GM18520 (cell line): ENCODE results near the gene DIP2C.
"Not testable (repeated sequence)": the region's sequence is repeated elsewhere in the genome, so short reads cannot be mapped to it uniquely, and the experiment has no call there.

ENCODE experiments used
- ATAC-seq: cut with Tn5 transposase; IDR thresholded peaks from one replicate; pipeline ENCODE4 v1.9.1; 2021; ENCODE audit not compliant: unreplicated experiment

Gene DIP2C

DNA sequence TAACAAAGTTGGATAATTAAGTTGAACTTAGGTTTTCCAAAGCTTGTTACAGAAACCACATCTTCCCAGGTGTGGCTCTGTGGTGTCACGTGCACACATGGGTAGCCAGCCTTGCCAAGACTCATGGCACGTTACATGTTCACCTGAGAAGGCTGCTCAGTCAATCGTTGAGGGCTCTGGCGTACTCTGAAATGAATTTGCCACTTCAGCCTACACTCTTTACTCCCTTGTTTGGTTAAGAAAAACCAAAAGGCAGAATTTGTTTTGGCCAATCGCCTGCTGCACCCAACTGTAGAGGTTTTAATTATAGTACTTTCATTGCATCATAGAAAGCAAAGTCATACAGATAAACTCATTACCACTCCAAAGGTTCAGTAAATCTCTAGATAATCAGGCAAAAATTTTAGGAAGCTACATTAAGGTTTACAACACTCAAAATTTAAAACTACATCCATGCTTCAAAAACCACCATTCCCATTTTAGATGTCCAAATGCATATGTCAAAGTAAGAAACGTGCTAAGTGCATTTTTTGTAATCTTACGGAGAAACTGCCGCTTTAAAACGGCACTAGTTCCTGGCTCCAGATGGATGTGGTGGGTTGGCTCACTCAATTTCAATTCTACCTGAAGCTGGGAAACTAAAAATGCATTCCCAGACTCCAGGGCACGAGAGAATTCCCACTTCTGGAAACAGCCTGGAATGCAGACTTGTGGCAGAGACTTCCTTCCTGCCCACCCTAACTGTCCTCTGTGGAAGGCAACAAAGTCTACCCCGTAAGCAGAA lies 88.4 kb downstream of the DIP2C start:
- no peak for ATAC-seq

DNA sequence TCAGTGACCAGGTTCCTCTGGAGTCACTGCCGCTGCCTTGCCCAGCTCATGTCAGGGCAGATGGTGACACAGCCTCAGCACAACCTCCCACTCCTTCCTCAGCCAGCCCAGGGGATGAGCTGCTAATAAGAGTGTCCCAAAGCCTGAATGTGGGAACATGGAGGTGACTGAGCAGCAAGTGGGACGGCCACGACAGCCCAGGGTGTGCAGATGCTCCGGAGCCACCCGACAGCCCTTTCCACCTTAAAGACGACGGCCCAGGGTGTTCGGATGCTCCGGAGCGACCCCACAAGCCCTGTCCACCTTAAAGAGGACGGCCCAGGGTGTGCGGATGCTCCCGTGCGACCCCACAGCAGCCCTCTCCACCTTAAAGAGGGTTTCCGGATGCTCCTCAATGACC lies 89.2 kb downstream of the DIP2C start:
- no peak for ATAC-seq

DNA sequence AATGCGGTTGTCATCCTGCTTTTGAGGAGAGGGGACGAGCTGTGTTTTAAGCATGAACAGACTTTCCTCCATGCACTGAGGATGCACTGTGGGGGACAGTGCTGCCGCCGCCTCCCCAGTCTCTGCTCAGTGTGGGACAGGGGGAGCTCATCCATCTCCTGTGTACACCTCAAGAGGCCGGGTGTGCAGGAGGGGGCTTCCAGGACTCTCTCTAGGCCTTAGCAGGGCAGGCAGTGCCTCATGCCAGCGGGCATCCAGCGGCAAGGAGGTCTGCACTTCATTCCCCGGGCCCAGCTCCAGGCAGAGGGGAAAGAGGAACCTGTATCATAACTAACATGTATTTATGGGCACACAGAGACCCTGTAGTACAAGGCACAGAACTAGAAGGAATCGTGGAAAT lies 89.7 kb downstream of the DIP2C start:
- ATAC-seq = no peak

DNA sequence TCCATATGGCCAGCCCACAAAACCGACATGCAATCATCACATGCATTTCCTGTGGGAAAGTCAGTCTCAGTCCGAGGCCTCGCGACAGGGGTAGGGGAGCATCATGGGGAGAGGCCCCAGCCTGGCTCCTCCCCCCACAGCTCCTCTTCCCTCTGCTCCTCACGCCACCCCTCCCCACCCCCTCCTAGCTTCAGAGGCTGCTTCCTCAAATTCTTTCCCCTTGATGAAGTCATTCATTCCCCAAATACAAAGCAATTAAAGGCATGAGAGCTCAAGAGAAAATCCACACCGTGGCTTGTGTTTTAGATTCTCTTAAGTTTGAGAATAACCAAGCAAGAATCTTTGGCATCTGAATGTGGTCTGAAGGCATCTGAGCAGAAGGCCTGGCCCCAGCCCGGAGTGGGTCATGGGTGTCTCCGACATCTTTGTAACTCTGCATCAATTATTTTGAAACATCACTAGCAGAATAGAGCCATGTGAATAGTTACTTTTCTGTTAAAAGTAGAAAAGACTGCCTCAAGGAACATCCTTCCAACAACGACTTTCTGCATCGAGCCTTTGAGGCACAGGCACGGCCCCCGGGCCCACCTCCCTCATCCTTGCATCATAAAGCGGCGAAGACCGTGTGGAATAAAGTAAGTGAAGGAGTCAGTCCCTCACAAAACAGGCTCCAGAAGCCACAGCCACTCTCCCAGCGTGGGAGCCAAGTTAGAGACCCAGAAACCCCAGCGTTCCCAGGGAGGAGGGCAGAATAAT lies 90.9 kb downstream of the DIP2C start:
- no peak for ATAC-seq

GRCh38 chr10:597976-598375 lies 91.5 kb downstream of the DIP2C start:
- ATAC-seq = no peak

GRCh38 chr10:596725-597345 lies 92.6 kb downstream of the DIP2C start:
- no peak for ATAC-seq

- not testable (repeated sequence) for ATAC-seq
These were observed 93.3 kb downstream of the DIP2C start for GRCh38 chr10:596131-596530.

DNA sequence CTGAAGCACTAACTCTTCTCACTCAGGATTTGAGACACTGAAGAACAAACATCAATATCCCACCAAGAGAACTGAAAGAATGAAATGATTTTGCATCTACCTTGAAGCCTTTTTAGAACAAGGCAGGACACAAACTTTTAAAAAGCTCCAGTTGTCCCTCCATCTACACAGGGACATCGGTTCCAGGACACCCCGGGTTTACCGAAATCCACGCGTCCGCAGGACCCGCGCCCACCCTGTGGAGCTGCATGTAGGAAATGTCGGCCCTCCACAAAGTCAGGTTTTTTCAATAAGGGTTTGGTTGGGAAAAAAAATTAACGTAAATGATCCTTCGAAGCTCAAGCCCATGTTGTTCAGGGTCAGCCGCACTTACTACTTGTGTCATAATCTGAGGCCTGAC lies 94.0 kb downstream of the DIP2C start:
- no peak for ATAC-seq

GRCh38 chr10:594584-595270 lies 94.7 kb downstream of the DIP2C start:
- no peak for ATAC-seq

GRCh38 chr10:593901-594457 lies 95.5 kb downstream of the DIP2C start:
- no peak for ATAC-seq

DNA sequence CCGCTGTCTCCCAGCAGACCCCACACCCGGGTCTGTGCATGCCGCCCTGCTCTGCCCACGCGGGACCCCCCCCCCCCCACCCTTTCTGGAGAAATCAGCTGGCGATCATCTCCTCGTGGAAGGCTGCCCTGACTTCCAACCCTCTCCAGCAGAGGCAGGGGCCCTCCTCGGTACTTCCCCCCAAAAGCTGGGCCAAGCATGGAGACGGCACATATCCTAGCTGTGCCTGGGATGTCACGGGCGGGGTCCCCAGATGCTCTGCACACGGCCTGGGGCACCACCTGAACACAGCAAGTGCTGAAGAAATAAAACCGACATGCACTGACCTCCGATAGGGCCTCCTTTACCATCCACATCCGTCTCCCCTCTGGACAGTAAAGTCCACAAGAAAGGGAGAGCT lies 96.0 kb downstream of the DIP2C start:
- no peak for ATAC-seq

DNA sequence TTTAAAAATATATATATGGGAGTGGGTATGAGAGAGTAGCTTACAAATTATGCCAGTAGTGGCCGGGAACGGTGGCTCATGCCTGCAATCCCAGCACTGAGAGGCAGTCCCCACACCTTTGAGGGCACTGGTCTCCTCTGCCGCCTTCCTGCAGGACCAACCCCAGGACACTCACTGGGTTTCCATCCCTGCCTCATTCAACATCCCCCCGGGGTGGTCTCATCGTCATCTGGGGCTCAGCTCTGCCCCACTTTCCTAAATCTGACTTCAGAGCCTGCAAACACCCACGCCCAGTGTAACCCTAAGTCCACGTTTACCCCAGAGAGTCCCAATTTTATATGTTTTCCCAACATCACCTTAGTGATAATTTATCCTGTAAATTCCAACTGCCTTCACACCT lies 96.5 kb downstream of the DIP2C start:
- ATAC-seq = no peak

GRCh38 chr10:591646-592045 lies 97.8 kb downstream of the DIP2C start:
- ATAC-seq = no peak

- no peak for ATAC-seq
These were observed 98.7 kb downstream of the DIP2C start for GRCh38 chr10:590721-591120.

GRCh38 chr10:589961-590680 lies 99.3 kb downstream of the DIP2C start:
- no peak for ATAC-seq

GRCh38 chr10:588246-589165 lies 101.0 kb downstream of the DIP2C start:
- ATAC-seq = no peak

GRCh38 chr10:586716-587115 lies 102.8 kb downstream of the DIP2C start:
- ATAC-seq = no peak

DNA sequence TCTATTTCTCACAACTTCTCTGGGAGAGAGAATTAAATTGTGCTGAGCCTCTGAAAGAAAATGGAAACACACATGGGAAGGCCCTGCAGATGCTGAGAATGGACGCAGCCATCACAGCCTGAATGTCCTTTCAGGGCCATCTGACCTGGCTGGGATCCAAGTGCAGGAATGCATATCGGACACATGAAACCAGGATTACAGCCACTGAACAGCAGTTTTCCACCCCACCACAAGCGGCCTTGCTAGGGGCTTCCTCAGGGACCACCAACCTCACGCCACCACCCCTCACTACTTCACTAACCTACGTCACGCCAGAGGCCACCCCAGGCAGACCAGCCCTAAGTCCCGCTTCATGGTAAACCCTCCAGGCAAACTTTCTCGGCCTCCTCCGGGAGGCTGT lies 103.3 kb downstream of the DIP2C start:
- no peak for ATAC-seq

GRCh38 chr10:585502-585901 lies 104.0 kb downstream of the DIP2C start:
- no peak for ATAC-seq
